Fibroblast of villous mesenchyme (primary cell): ENCODE results near the gene UBIAD1. TPM values are rescaled to one million over a fixed set of nuclear protein-coding genes. Genes with fewer than 3 reads are reported as not detected.

Experiments
- DNase-seq: peaks from one replicate; pipeline ENCODE4 v3.0.0-alpha.2; 2010; ENCODE audit warnings: low read depth
- H3K4me3 ChIP-seq: 2 replicates; pipeline ENCODE4 v1.5.1; 2011; ENCODE audit warnings: low read depth, mild to moderate bottlenecking, low read length
- CTCF ChIP-seq: IDR thresholded peaks from 2 replicates; pipeline ENCODE4 v1.5.1; 2012; ENCODE audit warnings: low read depth, mild to moderate bottlenecking, low read length; ENCODE audit not compliant: insufficient read depth
- total RNA-seq: library from RNA; depleted of rRNA; stranded (reverse); fragments of >200 nt; gene quantifications from 2 replicates; pipeline ENCODE4 v1.2.3, GENCODE V29; 2012

Gene UBIAD1
- total RNA-seq, 1 donor, result 9.5 TPM

GRCh38 chr1:11309385-11309784, 36.4 kb downstream of the UBIAD1 start:
- no peak overlapping the region for H3K4me3 ChIP-seq
- DNase-seq, result no peak
- no peak for TF ChIP-seq CTCF

GRCh38 chr1:11311816-11312755, 39.1 kb downstream of the UBIAD1 start:
- TF ChIP-seq CTCF, result no peak
- no peak overlapping the region for H3K4me3 ChIP-seq
- no peak for DNase-seq

- H3K4me3 ChIP-seq, result no peak overlapping the region
- peak; percentile 6 for DNase-seq
- no peak for TF ChIP-seq CTCF
Measured at GRCh38 chr1:11314959-11315358, 42.0 kb downstream of the UBIAD1 start.

- no peak for DNase-seq
Measured at GRCh38 chr1:11316701-11317100, 43.7 kb downstream of the UBIAD1 start.

GRCh38 chr1:11318982-11319381, 46.0 kb downstream of the UBIAD1 start:
- no peak overlapping the region for H3K4me3 ChIP-seq
- no peak for TF ChIP-seq CTCF
- DNase-seq, result no peak

More at GRCh38 chr1:11316701-11317100, 43.7 kb downstream of the UBIAD1 start:
- H3K4me3 ChIP-seq, result no peak overlapping the region
- TF ChIP-seq CTCF, result no peak

GRCh38 chr1:11320153-11320936, 47.3 kb downstream of the UBIAD1 start:
- H3K4me3 ChIP-seq, result no peak overlapping the region
- peak; percentile 60 for TF ChIP-seq CTCF
- DNase-seq, result no peak
